ENCODE measurements around the gene CACNG4.

The CACNG4 gene

DNA sequence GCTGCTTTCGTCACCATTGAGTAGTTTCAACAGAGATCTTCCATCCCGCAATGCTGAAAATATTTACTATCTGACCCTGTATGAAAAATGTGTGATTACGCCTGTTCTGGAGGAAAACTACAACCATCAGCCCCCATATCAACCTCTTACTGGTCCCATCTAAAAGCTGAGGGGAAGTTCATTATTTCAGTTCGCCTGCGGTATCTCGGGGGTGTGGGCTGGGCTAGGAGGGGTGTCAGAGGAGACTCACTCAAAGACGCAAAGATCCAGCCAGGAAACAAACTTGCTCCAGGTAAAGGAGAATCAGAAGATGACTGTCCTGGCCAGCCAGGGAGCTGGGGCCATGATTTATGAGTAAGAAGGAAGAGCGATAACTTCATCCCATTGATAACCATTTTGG, 93.5 kb downstream of the CACNG4 start:
- DNase-seq (ENCODE audit: low read depth, low spot score), result no peak

DNA sequence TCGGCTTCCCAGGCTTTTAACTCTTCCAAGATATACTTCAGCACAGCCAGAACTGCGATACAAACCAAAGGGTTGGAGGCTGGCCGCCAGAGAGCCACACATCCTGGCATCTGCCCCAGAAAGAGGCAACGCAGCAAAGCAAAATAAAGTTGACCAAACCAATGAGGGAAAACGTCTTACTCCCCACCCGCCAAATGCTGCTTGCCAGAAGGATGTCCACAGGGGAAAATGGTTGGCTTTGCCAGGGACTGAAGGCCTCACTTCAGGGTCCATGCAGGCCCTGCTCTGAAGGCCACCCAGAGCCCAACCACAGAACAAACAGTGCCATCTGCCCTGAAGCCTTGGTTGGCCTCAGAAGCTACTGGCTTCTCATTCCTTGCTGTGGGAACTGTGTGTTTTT, 94.9 kb downstream of the CACNG4 start:
- peak; percentile 48 for DNase-seq (ENCODE audit: low read depth, low spot score)

DNA sequence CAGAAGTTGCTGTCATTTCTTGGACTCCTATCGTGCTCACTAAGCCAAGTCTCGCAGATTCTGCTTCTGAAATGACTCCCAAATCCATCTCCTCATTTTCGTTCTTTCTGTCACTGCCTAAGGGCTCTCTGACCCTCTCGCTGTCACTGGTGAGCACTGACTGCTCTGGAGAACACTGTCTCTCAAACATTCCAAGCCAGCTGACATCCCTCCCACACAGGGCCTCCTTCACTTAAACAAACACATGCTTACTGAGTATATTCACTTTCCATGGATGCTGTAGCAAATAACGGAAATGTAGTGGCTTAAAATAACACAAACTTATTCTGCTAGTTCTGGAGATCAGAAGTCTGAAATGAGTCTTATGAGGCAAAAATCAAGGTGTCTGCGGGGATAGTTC, 98.6 kb downstream of the CACNG4 start:
- DNase-seq (ENCODE audit: low read depth, low spot score), result no peak

DNA sequence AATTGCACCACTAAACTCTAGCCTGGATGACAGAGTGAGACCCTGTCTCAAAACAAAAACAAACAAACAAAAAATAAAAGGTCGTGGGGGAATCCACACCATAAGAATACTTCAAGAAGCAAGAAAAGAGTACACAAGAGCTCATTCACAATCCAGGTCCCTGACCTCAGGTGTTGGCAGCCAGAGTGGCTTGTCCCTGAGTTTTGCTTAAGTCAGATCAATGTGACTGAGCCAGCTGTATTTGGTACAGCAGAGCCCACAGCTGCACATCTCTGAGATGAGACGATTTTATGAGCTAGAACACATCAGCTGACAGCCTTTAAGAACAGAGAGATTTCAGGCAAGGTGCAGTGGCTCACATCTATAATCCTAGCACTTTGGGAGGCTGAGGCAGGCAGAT, 102.2 kb downstream of the CACNG4 start:
- DNase-seq (ENCODE audit: low read depth, low spot score), result no peak

DNA sequence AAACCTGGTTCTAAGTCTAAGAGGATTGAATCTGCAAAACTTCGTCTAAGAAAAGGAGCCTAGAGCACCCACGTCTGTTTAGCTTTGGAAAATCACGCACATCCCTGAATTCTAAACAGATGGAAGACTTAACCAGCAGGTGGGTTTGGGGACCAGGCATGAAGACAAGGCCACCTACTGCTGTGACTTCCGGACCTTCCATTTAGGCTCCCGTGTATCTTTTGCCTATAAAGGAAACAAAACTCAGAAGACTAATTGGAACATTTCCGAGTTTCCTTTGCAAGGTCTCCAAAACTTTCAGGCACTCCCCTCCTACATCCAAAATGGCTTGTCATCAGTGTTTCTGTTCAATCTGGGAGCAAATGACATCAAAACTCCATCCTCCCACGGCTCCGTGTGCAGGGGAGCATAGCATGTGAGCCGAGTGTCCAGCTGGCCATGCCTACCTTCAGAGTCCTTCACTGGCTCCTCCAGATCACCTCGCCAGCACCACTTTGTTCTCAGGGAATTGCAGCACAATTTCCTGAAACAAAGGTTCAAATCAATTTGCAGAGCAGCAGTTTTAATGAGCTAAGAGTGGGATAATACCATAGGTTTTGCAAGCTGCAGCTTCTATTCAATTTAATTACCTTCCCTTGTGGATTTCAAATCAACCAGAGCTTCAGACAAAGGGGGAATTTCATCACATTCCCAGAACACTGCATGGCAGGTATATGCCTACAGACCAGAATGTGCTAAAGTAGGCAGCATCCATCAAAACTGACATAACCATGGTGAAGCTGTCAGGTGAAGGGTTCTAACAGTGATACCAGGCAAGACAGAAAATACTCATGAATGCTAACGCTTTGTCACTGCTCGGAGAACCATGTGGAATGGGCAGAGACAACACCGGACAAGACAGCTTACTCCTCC, 103.3 kb downstream of the CACNG4 start:
- DNase-seq (ENCODE audit: low read depth, low spot score), result no peak

DNA sequence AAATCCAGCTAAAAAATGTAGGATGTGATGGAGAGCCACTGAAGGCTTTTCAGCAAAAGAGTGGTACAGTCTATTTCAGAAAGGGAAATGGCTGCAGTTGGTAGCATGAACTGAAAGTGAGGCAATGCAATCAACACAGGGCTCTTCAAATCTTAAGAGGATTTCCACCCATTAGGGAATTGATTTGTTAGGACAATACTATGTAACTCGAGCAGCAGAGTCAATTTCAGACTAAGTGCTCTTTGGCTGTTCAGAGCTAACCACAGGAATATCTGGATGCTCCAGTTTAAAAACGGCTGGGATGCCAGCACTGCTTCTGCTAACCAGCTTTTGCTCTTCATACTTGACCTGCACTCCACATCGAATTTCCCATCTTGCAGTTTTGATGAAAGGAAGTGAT, 104.5 kb downstream of the CACNG4 start:
- no peak for DNase-seq (ENCODE audit: low read depth, low spot score)

DNA sequence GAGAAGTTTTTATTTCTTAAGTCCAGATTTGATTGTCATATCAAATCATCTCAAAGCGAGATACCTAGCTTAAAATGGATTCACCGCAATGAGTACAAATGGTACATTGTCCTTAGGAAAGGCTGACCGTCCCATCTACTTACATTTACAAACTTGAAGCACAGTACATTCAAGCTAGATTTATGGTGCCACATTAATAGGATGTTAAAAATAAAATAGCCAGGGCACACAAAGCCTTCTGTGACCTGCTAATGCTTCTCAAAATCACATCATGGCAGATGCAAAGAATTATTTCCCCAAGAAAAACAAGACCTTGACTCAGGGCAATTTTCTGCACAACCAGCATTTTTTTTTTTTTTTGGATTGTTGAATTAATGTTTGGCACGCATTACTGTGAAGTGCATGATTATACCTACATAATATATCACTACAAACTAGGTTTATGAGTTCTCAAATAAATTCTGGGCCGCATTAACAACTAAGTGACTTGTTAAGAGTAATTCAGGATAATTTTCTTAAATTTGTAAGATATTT, 105.2 kb downstream of the CACNG4 start:
- DNase-seq (ENCODE audit: low read depth, low spot score), result no peak

DNA sequence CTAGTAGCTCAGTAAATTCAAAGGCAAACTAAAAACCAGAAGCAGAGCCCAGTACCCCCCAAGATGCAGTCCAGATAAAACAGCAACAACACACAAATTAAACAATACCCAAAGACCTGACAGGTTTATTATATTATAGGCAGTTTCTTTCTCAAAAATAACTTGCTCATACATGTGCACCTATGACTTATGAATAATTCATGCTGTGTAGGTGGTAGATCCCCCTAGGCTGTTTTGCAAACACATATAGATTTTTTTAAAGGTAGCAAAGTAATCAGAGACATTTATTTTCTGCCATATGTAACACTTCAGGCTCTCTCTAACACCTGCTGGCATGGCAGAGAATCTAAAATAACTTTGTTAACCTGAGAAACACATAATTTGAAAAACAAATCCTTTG, 107.1 kb downstream of the CACNG4 start:
- no peak for DNase-seq (ENCODE audit: low read depth, low spot score)

DNA sequence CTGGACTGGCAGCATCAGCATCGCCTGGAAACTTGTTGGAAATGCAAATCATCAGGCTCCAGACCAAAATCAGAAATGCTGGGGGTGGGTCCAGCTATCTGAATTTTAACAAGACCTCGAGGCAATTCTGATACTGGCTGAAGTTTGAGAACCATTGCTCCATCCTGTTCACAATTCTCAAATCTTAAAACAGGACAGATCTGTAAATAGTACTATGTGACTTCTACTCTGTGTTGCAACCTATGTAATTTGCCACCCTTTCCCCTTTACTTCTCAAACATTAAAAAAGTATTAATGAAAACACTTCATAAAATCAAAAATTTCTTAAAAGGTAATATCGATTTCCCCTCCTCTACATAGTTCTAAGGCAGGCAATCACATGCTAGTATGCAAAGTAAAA, 108.4 kb downstream of the CACNG4 start:
- no peak for DNase-seq (ENCODE audit: low read depth, low spot score)

DNA sequence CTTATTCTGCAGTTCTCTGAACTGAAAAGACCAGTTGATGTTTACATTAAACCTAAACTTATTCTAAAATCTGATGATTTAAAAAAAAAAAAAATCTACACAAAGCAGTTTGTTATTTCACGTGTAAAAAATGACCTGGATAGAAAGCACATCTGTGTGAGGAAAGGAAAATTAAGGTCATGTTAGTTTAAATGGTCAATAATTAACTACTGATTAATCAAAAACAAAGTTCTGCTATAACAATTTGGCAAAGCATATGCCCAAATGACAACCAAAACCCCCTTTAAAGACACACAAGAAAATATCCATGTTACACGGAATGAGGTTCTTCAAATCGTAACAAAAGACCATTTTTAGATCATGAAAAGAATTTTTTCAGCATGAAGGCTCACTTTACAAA, 110.3 kb downstream of the CACNG4 start:
- no peak for DNase-seq (ENCODE audit: low read depth, low spot score)

DNA sequence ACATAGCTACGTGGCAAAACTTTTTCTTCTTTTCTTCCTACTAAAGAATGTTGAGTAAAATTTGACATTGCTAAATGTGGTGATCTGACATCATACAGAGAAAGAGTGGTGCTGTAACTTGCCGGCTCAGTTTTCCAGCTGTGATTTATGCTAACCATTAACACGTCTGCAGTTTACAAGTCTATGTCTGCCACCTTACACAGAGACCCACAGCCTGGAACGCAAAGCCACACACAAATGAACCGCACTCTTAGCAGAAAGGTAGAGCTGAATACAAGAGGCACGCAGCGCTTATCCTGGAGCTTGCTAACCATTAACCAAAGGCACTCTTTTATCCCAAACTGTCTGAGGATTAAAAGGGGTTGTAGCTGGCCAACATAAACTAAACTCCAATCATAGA, 111.8 kb downstream of the CACNG4 start:
- DNase-seq (ENCODE audit: low read depth, low spot score), result no peak

DNA sequence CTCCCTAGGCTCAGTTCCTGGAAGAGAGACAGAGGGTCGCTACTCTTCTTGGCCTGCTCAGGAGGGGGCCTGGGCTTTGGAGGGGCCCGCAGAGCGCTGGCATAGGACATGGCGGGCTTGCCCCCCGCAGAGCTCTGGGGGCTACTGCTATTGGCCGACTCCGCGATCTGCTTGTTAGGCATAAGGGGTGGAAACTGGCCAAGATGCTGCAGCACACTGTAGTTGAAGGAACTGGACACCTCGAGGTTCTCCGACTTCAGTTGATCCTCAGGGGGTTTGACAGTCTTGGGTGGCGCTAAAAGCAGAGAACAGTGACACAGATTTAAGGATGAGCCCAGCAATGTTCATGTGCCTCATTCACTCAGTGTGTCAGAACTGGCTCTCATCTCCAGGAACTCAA, 113.8 kb downstream of the CACNG4 start:
- DNase-seq (ENCODE audit: low read depth, low spot score), result no peak

DNA sequence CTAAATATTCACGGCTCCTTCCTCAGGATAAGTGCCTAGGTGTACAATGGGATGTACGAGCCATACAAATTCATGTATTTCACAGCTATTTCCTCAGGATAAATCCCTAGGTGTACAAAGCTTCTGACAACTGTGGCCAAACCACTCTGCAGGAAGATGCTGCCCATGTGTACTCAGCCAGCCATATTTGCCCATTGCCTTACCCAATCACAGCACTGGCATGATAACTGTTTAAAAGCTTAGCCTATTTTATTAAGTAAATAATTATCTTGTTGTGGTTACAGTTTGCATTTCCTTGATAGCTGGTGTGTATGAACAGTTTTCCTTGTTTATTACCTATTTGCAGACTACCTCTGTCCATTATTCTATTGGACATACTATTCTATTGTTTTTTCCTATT, 115.0 kb downstream of the CACNG4 start:
- no peak for DNase-seq (ENCODE audit: low read depth, low spot score)

DNA sequence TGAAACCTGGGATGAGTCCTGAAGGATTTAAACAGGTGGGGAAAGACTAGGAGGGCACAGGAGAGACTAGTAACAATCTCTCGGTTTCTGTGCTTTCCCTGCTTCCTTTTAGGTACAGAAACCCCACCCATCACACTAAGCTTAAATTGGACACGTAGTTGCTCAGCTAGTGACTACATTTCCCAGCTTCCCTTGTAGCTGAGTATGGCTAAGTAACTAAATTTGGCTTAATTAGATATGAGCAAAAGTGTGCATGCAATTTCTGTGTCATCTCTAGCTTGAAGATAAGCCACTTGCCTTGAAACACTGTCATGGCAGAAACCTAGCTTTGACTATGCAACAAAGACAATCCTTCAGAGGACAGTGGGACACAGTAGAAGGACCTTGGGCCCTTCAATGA, 116.3 kb downstream of the CACNG4 start:
- DNase-seq (ENCODE audit: low read depth, low spot score), result no peak

DNA sequence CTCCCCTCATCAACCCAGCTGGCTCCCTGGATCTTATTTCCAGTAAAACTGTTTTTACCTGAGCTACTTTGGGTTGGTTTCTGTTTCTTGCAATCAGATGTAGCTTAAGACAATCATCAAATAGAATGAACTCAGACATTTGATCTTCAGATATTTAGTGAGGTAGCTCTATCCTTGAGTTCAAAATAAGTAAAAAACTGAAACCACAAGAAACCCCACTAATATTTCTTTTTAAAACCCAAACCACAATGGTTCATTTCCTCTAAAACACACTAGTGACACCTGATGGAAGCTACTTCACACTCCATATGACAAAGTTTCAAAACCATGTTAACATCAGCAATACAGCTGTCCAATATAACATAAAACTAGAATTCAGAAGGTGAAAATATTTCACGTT, 117.6 kb downstream of the CACNG4 start:
- DNase-seq (ENCODE audit: low read depth, low spot score), result no peak
